Body of pancreas (tissue), 4 donors: ENCODE data around the gene AP1M2.

Experiments used
- POLR2A ChIP-seq, 3 donors: fragments of 450-650 bp; IDR thresholded peaks; one replicate each; pipeline ENCODE4 v1.6.1; 2016; ENCODE audit warnings: antibody characterized with exemption in 3 of 3, mild to moderate bottlenecking in 2 of 3
- TF ChIP-seq, protein P1 (sequence below), 7 experiments: fragments of 450-650 bp in 4 of 7; fragments of 200-600 bp in 3 of 7; sonication (generic) in 3 of 7; IDR thresholded peaks; one replicate each; pipeline ENCODE4 v1.5.1; 2016 to 2019; ENCODE audit warnings: antibody characterized with exemption in 7 of 7

DNA sequence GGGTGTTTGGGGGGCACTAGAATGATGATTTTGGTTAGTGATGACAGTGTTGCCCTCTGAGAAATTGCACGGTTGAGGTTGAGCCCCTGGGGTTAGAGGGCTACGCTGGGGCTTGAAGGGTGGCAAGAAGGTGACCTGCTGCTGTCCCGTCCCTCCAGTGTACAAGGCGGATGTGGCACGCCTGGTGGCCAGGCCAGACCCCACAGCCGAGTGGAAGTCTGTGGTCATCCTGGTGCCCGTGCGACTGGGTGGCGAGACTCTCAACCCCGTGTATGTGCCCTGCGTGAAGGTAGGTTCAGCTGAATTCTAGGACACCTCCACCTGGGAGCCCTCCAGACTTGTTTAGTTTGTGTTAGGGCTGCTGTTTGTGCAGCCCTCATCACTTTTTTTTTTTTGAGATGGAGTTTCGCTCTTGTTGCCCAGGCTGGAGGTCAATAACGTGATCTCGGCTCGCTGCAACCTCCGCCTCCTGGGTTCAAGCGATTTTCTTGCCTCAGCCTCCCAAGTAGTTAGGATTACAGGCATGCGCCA, 38.3 kb downstream of the AP1M2 start:
- no peak for TF ChIP-seq POLR2A (IDR thresholded peaks at IDR 0.05)
- TF ChIP-seq, protein P1, sequence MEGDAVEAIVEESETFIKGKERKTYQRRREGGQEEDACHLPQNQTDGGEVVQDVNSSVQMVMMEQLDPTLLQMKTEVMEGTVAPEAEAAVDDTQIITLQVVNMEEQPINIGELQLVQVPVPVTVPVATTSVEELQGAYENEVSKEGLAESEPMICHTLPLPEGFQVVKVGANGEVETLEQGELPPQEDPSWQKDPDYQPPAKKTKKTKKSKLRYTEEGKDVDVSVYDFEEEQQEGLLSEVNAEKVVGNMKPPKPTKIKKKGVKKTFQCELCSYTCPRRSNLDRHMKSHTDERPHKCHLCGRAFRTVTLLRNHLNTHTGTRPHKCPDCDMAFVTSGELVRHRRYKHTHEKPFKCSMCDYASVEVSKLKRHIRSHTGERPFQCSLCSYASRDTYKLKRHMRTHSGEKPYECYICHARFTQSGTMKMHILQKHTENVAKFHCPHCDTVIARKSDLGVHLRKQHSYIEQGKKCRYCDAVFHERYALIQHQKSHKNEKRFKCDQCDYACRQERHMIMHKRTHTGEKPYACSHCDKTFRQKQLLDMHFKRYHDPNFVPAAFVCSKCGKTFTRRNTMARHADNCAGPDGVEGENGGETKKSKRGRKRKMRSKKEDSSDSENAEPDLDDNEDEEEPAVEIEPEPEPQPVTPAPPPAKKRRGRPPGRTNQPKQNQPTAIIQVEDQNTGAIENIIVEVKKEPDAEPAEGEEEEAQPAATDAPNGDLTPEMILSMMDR (IDR thresholded peaks at IDR 0.05) = no peak
